Fibroblast of pulmonary artery (primary cell): Measurements from ENCODE around the gene IL1RAPL1.

Source experiments
- DNase-seq: peaks from one replicate; pipeline ENCODE4 v3.0.0-alpha.2; 2010; ENCODE audit warnings: low read depth
- H3K4me3 ChIP-seq: replicated peaks from 2 replicates; pipeline ENCODE4 v1.5.1; 2011; ENCODE audit warnings: low read depth, mild to moderate bottlenecking, control low read depth, low read length, moderate library complexity
- TF ChIP-seq, protein P1 (sequence below): IDR thresholded peaks from 2 replicates; pipeline ENCODE4 v1.5.1; 2011; ENCODE audit warnings: mild to moderate bottlenecking, control low read depth, low read length, inconsistent platforms; ENCODE audit errors: missing control alignments

Gene IL1RAPL1

DNA sequence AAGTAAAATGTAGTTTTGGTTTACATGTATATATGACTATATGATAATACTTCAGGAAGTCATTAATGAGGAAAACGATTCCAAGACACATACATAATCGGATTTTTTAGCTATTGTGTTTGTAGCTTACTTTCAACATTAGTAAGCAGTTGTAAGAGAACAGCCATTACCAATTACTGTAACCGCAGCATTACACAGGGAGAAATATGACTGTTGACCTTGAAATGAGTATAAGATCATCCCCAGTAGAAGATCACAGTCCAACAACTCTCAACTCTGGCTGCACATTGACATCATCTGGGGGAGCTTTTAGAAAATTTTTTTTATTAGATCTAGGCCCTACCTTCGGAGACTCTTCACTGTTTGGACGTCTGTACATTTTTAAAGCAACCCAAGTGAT lies 866.1 kb downstream of the IL1RAPL1 start:
- no peak for DNase-seq
- no peak overlapping the region for H3K4me3 ChIP-seq
- TF ChIP-seq, protein P1, sequence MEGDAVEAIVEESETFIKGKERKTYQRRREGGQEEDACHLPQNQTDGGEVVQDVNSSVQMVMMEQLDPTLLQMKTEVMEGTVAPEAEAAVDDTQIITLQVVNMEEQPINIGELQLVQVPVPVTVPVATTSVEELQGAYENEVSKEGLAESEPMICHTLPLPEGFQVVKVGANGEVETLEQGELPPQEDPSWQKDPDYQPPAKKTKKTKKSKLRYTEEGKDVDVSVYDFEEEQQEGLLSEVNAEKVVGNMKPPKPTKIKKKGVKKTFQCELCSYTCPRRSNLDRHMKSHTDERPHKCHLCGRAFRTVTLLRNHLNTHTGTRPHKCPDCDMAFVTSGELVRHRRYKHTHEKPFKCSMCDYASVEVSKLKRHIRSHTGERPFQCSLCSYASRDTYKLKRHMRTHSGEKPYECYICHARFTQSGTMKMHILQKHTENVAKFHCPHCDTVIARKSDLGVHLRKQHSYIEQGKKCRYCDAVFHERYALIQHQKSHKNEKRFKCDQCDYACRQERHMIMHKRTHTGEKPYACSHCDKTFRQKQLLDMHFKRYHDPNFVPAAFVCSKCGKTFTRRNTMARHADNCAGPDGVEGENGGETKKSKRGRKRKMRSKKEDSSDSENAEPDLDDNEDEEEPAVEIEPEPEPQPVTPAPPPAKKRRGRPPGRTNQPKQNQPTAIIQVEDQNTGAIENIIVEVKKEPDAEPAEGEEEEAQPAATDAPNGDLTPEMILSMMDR, result no peak

DNA sequence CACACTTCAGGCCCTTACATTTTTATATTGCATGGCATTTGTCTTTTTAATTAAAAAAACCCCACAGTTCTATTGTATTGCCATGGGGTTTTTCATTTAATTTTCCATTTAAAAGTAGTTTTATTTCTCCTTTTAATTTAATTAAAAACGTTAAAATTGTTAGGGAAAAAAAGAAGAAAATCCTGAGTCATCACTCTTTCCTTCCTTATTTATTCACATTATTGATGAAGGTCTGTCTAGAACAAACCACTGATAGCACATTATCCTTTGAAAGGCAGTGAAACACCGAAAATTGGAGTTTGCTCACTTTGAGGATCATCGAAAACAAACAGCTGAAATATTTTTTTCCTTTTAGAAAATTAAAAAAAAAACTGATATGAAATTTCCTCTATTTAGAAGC lies 868.5 kb downstream of the IL1RAPL1 start:
- DNase-seq, result no peak
- H3K4me3 ChIP-seq, result no peak overlapping the region
- TF ChIP-seq, protein P1, result no peak

DNA sequence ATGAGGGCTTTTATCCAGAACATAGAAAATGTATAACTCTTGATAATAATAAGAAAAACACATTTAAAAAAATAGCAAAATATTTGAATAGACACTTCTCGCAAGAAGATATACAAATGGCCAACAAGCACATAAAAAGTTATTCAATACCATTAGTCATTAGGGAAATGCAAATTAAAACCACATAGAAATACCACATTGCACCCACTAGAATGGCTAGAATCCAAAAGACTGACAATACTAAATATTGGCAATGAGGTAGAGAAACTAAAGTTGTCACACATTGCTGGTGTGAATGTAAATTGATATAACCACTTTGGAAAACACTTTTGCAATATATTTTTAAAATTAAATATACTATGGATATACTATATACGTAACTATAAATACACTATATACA lies 873.8 kb downstream of the IL1RAPL1 start:
- no peak for DNase-seq
- TF ChIP-seq, protein P1, result no peak
- no peak overlapping the region for H3K4me3 ChIP-seq

DNA sequence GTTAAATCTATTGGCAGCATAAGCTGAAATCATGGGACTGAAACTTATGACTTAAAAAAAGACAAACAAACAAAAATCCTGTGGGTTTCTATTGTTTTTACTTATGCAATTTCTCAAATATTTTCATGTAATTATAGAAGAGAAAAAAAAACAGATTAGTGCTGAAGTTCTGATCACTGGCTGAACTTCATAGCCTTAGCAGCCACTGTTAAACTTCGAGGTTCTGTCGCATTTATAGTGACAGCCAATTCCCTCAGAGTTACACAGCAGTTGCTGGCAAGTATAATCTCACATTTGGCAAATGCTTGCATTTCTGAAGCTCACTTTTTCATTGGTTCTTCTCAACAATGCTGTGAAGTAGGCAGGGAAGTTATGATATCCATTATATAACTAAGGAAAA lies 879.2 kb downstream of the IL1RAPL1 start:
- no peak overlapping the region for H3K4me3 ChIP-seq
- peak; percentile 24 for DNase-seq
- TF ChIP-seq, protein P1, result no peak

DNA sequence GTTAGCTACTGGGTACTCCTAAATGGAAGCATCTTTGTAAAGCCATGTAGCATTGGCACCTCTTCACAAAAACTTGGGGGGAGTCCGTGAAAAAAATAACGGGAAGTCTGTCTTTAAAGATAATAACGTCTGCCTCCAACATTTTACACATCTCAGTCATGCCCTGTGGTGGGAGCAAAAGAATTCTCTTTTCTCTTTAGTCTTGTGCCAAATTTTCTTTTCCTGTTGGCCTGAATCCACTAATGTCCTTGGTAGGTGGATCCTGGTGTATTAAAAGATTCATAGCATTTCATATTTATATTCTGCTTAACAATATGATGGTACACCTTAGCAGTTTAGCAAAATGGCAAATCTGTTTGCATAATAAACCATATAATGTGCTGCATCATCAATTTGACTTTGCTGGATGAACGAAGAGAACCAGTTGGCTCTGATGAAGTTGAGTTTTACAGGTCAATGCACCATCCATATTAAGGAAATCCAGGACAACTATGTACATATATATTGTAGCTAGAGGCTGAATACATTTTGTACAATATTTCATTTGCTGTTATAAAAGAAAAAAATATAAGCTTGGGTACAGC lies 881.8 kb downstream of the IL1RAPL1 start:
- peak; percentile 32 for DNase-seq
- no peak overlapping the region for H3K4me3 ChIP-seq
- TF ChIP-seq, protein P1, result no peak

DNA sequence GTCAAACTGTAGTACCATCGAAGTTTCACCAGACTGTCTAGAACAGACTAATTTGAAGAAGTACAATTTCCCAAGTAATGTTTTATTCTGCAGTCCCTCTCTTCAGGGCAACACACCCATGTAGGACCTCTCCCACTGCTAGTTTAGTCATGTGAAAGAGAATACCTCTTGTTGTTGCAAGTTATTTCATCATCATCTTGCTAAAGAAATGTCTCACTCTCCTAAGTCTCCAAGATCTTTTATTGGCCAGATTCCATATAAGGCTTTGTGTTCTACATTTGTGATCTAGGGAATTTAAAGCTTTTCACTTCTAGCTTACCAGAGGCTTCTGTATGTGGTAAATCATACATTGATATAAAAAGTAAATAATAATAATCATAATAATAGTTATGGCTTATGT lies 882.8 kb downstream of the IL1RAPL1 start:
- no peak overlapping the region for H3K4me3 ChIP-seq
- TF ChIP-seq, protein P1, result no peak
- DNase-seq, result peak; percentile 80

DNA sequence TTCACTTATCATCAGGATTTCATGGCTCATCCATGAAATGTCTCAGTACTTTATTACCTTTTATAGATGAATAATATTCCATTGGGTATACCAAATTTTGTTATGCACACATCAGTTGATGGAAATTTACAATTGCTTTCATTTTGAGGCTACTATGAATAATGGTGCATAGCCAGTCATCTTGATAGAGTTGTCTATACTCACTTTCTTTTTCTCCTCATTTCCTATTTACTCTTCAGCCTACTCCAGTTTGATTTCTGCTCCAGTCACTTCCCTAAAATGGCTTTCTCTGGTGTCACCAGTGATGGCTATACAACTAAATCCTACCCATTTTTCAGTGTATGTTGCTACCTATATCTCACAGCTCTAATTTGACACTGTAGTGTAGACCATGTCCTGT lies 884.6 kb downstream of the IL1RAPL1 start:
- TF ChIP-seq, protein P1, result no peak
- no peak for DNase-seq
- no peak overlapping the region for H3K4me3 ChIP-seq
